ENCODE measurements around the gene CSAD. TPM values are rescaled to one million over a fixed set of nuclear protein-coding genes. Genes with fewer than 3 reads are reported as not detected.

Gene CSAD
- total RNA-seq, 1 experiment from 2014 or later = 33.1 TPM

GRCh38 chr12:53199700-53200099 lies 19.0 kb upstream of the CSAD start:
- Histone ChIP-seq H3K27me3 (ENCODE audit: insufficient read depth, low read depth) (no peaks in the 10 kb centered on the region), H3K36me3 (ENCODE audit: low read depth) (no peaks in the 10 kb centered on the region), H3K4me2 (no peak overlapping the region), H3K79me2 (ENCODE audit: low read depth) (no peaks in the 10 kb centered on the region), H3K4me3 (no peak overlapping the region), H3F3A (ENCODE audit: insufficient read depth, low read depth) (peaks cover 1% of the 10 kb centered on the region; the same call in 1 of the 2 replicates), H3K27ac (no peak overlapping the region), H3K4me1 (replicated peaks; ENCODE audit: insufficient read depth) (peaks cover 10% of the 10 kb centered on the region), H3K9me2 (ENCODE audit: insufficient read depth) (0 out of 2 replicates have a peak, but pooled peaks cover 3% of the 10 kb centered on the region), H2AFZ (no peak overlapping the region), H3K9me3 (ENCODE audit: insufficient read depth, low read depth) (no peaks in the 10 kb centered on the region), H4K20me1 (ENCODE audit: insufficient read depth) (no peaks in the 10 kb centered on the region)
- DNase-seq = no peak
- intact Hi-C loops (cut with micrococcal nuclease; ENCODE audit: unreplicated experiment) = loop anchor here (10.0 kb wide), 1 partner anchor 135 kb away; no protein-coding TSS in a partner anchor
- no peak for TF ChIP-seq EZH2 (IDR thresholded peaks at IDR 0.05; ENCODE audit: low read depth)
- TF ChIP-seq CTCF (conservative IDR thresholded peaks at IDR 0.05) = no peak
- ChIA-PET CTCF (no interaction called here), POLR2A (ENCODE audit: unreplicated experiment) (no interaction called here)
- no TSS peak for BruUV-seq (replicated peaks)

DNA sequence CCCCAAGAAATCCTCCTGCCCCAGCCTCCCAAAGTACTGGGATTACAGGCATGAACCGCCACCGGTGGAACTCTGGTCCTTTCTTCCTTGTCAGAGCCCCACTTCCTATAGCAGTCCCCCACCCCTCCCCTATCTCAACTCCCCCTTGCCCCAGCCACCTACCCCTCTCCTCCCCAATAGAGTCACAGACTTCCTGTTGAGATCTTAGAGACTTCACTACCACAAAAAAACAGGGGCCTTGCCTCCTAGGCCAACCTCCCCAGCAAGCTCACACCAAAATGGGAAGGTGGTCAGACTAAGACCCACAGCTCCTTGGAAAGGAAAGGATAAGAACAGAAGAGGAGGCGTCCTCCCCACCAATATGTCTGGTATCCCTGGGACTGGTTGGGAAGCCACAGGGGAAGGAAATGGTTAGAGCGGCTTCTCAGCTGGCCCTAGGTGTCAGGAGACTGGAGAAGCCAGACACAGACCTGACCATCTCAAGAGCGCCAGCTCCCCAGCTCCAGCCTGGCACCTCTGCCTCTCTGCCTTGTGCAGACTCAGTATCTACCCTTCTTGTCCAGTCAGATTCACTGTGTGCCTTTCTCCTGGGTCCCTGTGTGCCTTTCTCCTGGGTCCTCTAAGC lies 17.9 kb upstream of the CSAD start:
- Histone ChIP-seq H3K4me1 (replicated peaks; ENCODE audit: insufficient read depth) (peaks cover 10% of the 10 kb centered on the region), H4K20me1 (ENCODE audit: insufficient read depth) (no peaks in the 10 kb centered on the region), H3K79me2 (ENCODE audit: low read depth) (no peaks in the 10 kb centered on the region), H3K9me3 (ENCODE audit: insufficient read depth, low read depth) (no peaks in the 10 kb centered on the region), H2AFZ (no peak overlapping the region), H3F3A (ENCODE audit: insufficient read depth, low read depth) (peaks cover 5% of the 10 kb centered on the region; the same call in 1 of the 2 replicates), H3K4me2 (no peak overlapping the region), H3K4me3 (no peak overlapping the region), H3K27me3 (ENCODE audit: insufficient read depth, low read depth) (no peaks in the 10 kb centered on the region), H3K36me3 (ENCODE audit: low read depth) (no peaks in the 10 kb centered on the region), H3K9me2 (ENCODE audit: insufficient read depth) (no peaks in the 10 kb centered on the region), H3K27ac (no peak overlapping the region)
- ChIA-PET POLR2A (ENCODE audit: unreplicated experiment) (interaction anchor here (0.6 to 0.7 kb wide), 2 partner anchors 8 to 459 kb away, joined by 3 to 11 read pairs; no protein-coding TSS in a partner anchor), CTCF (interaction anchor here (0.6 kb wide), 1 partner anchor 133 kb away, joined by 3 read pairs; no protein-coding TSS in a partner anchor)
- no peak for DNase-seq
- BruUV-seq (replicated peaks) = no TSS peak
- TF ChIP-seq CTCF (conservative IDR thresholded peaks at IDR 0.05) = no peak
- no peak for TF ChIP-seq EZH2 (IDR thresholded peaks at IDR 0.05; ENCODE audit: low read depth)
- intact Hi-C loops (cut with micrococcal nuclease; ENCODE audit: unreplicated experiment) = no loop called here

- BruUV-seq (replicated peaks) = no TSS peak
- POLR2A ChIA-PET (ENCODE audit: unreplicated experiment) = no interaction called here
- Histone ChIP-seq H3K27ac (no peak overlapping the region), H2AFZ (no peak overlapping the region), H3F3A (ENCODE audit: insufficient read depth, low read depth) (peaks cover 5% of the 10 kb centered on the region; the same call in 1 of the 2 replicates), H3K36me3 (ENCODE audit: low read depth) (no peaks in the 10 kb centered on the region), H3K4me1 (replicated peaks; ENCODE audit: insufficient read depth) (peaks cover 10% of the 10 kb centered on the region), H3K79me2 (ENCODE audit: low read depth) (no peaks in the 10 kb centered on the region), H4K20me1 (ENCODE audit: insufficient read depth) (no peaks in the 10 kb centered on the region), H3K4me3 (no peak overlapping the region), H3K9me2 (ENCODE audit: insufficient read depth) (no peaks in the 10 kb centered on the region), H3K27me3 (ENCODE audit: insufficient read depth, low read depth) (no peaks in the 10 kb centered on the region), H3K4me2 (no peak overlapping the region), H3K9me3 (ENCODE audit: insufficient read depth, low read depth) (no peaks in the 10 kb centered on the region)
- CTCF ChIA-PET = no interaction called here
- no peak for DNase-seq
- TF ChIP-seq CTCF (conservative IDR thresholded peaks at IDR 0.05) = no peak
- no peak for TF ChIP-seq EZH2 (IDR thresholded peaks at IDR 0.05; ENCODE audit: low read depth)
- intact Hi-C loops (cut with micrococcal nuclease; ENCODE audit: unreplicated experiment) = no loop called here
Observed at GRCh38 chr12:53197011-53197640, 16.4 kb upstream of the CSAD start.
